PFSK-1 (cell line): ENCODE measurements around the gene RPIA.

Source experiments
- FOXP2 ChIP-seq: optimal IDR thresholded peaks from 2 replicates; pipeline ENCODE3; 2011; ENCODE audit warnings: borderline replicate concordance, control low read depth, inconsistent platforms; ENCODE audit not compliant: insufficient read depth; ENCODE audit errors: extremely low read length, extremely low read depth
- POLR2AphosphoS5 ChIP-seq: IDR thresholded peaks from 2 replicates; pipeline ENCODE4 v1.6.1; 2012; ENCODE audit warnings: low read depth, mild to moderate bottlenecking, control low read depth, low read length, moderate library complexity
- REST ChIP-seq, 2 experiments: IDR thresholded peaks; 2 replicates each; pipeline versions ENCODE4 v1.6.1 to v1.8.0; 2011 to 2012; ENCODE audit warnings: low read depth in 2 of 2, low read length in 2 of 2, control low read depth in 1 of 2, inconsistent platforms in 1 of 2, mild to moderate bottlenecking in 1 of 2, moderate library complexity in 1 of 2; ENCODE audit not compliant: insufficient read depth in 1 of 2
- SIN3A ChIP-seq: IDR thresholded peaks from 2 replicates; pipeline ENCODE4 v1.6.1; 2012; ENCODE audit warnings: mild to moderate bottlenecking, low read length, moderate library complexity, borderline replicate concordance; ENCODE audit not compliant: insufficient read depth
- TAF1 ChIP-seq: IDR thresholded peaks from 2 replicates; pipeline ENCODE4 v1.6.1; 2012; ENCODE audit warnings: low read length, control low read depth, borderline replicate concordance; ENCODE audit not compliant: insufficient read depth

The RPIA gene

DNA sequence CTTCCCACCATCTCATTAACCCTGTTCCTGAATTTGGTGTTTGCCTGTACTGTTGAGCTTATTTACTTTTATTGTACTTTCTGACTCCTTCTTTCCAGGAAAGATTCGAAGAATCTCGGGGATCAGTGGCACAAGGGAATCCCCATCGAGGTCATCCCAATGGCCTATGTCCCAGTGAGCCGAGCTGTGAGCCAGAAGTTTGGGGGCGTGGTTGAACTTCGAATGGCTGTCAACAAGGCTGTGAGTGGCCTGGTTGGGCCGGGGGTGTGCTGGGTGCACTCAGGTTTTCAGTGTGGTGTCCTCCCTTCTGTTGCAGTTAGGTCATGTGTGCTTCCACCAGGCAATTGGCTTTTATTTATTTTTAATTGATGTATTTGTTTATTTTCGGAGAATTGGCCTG is 45.0 kb downstream of the RPIA start:
- TF ChIP-seq POLR2AphosphoS5: no peak
- TF ChIP-seq REST (IDR thresholded peaks at IDR 0.05; ENCODE audit: insufficient read depth in 1 of 2, low read depth in 2 of 2, low read length in 2 of 2): no peak
- no peak for TF ChIP-seq TAF1
- TF ChIP-seq SIN3A: no peak
- no peak for TF ChIP-seq FOXP2

- no peak for TF ChIP-seq TAF1
- TF ChIP-seq FOXP2: no peak
- no peak for TF ChIP-seq SIN3A
- no peak for TF ChIP-seq REST (IDR thresholded peaks at IDR 0.05; ENCODE audit: insufficient read depth in 1 of 2, low read depth in 2 of 2, low read length in 2 of 2)
- TF ChIP-seq POLR2AphosphoS5: no peak
Measured at GRCh38 chr2:88737385-88737784, 45.9 kb downstream of the RPIA start.

GRCh38 chr2:88738271-88738670 is 46.8 kb downstream of the RPIA start:
- no peak for TF ChIP-seq TAF1
- no peak for TF ChIP-seq FOXP2
- TF ChIP-seq SIN3A: no peak
- TF ChIP-seq POLR2AphosphoS5: no peak
- no peak for TF ChIP-seq REST (IDR thresholded peaks at IDR 0.05; ENCODE audit: insufficient read depth in 1 of 2, low read depth in 2 of 2, low read length in 2 of 2)

GRCh38 chr2:88739985-88740600 is 48.6 kb downstream of the RPIA start:
- no peak for TF ChIP-seq TAF1
- TF ChIP-seq FOXP2: no peak
- TF ChIP-seq SIN3A: no peak
- no peak for TF ChIP-seq POLR2AphosphoS5
- TF ChIP-seq REST (IDR thresholded peaks at IDR 0.05; ENCODE audit: insufficient read depth in 1 of 2, low read depth in 2 of 2, low read length in 2 of 2): no peak
